ENCODE measurements around the gene TSNAXIP1. TPM values are rescaled to one million over a fixed set of nuclear protein-coding genes. Genes with fewer than 3 reads are reported as not detected.

The TSNAXIP1 gene
- 0.49 and 1.3 TPM in 2 replicates for total RNA-seq

GRCh38 chr16:67806428-67807147 is at the start of gene TSNAXIP1, which contains the start of gene RANBP10:
Gene TSNAXIP1 (plus strand): TSS chr16:67806889. CDS start chr16:67807150, 261 bp downstream.
Gene RANBP10 (minus strand): TSS chr16:67806560. CDS start chr16:67806536, 24 bp downstream.

GRCh38 chr16:67841816-67842508 is 35.3 kb downstream of the TSNAXIP1 start, which contains the start of gene THAP11:
Gene THAP11 (plus strand): TSS chr16:67842320. CDS start chr16:67842555, 235 bp downstream.

GRCh38 chr16:67846320-67847063 is 39.8 kb downstream of the TSNAXIP1 start, which contains the start of gene NUTF2:
Gene NUTF2 (plus strand): TSS chr16:67846933. CDS start chr16:67865131, 18,198 bp downstream.

GRCh38 chr16:67847064-67847861 is 40.6 kb downstream of the TSNAXIP1 start, which contains the start of gene CENPT:
Gene CENPT (minus strand): TSS chr16:67847693. CDS start chr16:67833859, 13,834 bp downstream.

GRCh38 chr16:67872631-67873434 is 66.1 kb downstream of the TSNAXIP1 start, which contains the start of gene EDC4:
Gene EDC4 (plus strand): TSS chr16:67873052. CDS start chr16:67873262, 210 bp downstream.

Small RNA genes lying within 50 kb of the gene (small RNA-seq; reads per million reads assigned to genes)
- gene AC040162.2 = not detected

Other genes starting within 250 kb of the TSNAXIP1 start
- 23.8 and 27.3 TPM in 2 replicates for gene CTCF, start 244.4 kb upstream of the TSNAXIP1 start, total RNA-seq
- gene CARMIL2, start 161.7 kb upstream of the TSNAXIP1 start, total RNA-seq = under 0.01 and 0.32 TPM in 2 replicates
- gene ACD, start 146.6 kb upstream of the TSNAXIP1 start, total RNA-seq = 12.9 and 16.9 TPM in 2 replicates
- 0.97 and 1.1 TPM in 2 replicates for gene PARD6A, start 145.9 kb upstream of the TSNAXIP1 start, total RNA-seq
- 19.1 and 20.8 TPM in 2 replicates for gene ENKD1, start 140.1 kb upstream of the TSNAXIP1 start, total RNA-seq
- 5.8 and 12.5 TPM in 2 replicates for gene C16orf86, start 140.1 kb upstream of the TSNAXIP1 start, total RNA-seq
- 19.0 and 19.8 TPM in 2 replicates for gene GFOD2, start 87.6 kb upstream of the TSNAXIP1 start, total RNA-seq
- gene RANBP10, start 329 bp upstream of the TSNAXIP1 start, total RNA-seq = 7.2 and 7.5 TPM in 2 replicates
- gene THAP11, start 35.4 kb downstream of the TSNAXIP1 start, total RNA-seq = 30.0 and 34.6 TPM in 2 replicates
- 111 and 129 TPM in 2 replicates for gene NUTF2, start 40.0 kb downstream of the TSNAXIP1 start, total RNA-seq
- gene CENPT, start 40.8 kb downstream of the TSNAXIP1 start, total RNA-seq = 35.6 and 36.8 TPM in 2 replicates
- 53.2 and 64.1 TPM in 2 replicates for gene EDC4, start 66.2 kb downstream of the TSNAXIP1 start, total RNA-seq
- not detected in 2 replicates for gene NRN1L, start 78.0 kb downstream of the TSNAXIP1 start, total RNA-seq
- 14.5 and 16.4 TPM in 2 replicates for gene PSKH1, start 86.4 kb downstream of the TSNAXIP1 start, total RNA-seq
- 1.1 and 1.3 TPM in 2 replicates for gene CTRL, start 125.0 kb downstream of the TSNAXIP1 start, total RNA-seq
- 63.9 and 73.6 TPM in 2 replicates for gene PSMB10, start 130.0 kb downstream of the TSNAXIP1 start, total RNA-seq
- gene LCAT, start 137.2 kb downstream of the TSNAXIP1 start, total RNA-seq = 9.6 and 11.2 TPM in 2 replicates
- 82.1 and 92.5 TPM in 2 replicates for gene SLC12A4, start 161.7 kb downstream of the TSNAXIP1 start, total RNA-seq
- gene DPEP3, start 173.6 kb downstream of the TSNAXIP1 start, total RNA-seq = not detected in 2 replicates
- gene DPEP2, start 192.6 kb downstream of the TSNAXIP1 start, total RNA-seq = not detected in 2 replicates
- not detected in 2 replicates for gene DPEP2NB, start 209.0 kb downstream of the TSNAXIP1 start, total RNA-seq
- gene DDX28, start 216.3 kb downstream of the TSNAXIP1 start, total RNA-seq = 11.8 and 12.4 TPM in 2 replicates
- 15.3 and 15.7 TPM in 2 replicates for gene DUS2, start 216.4 kb downstream of the TSNAXIP1 start, total RNA-seq